Right ventricle myocardium superior (tissue), 1 donor: Measurements from ENCODE around the gene WT1. TPM values are rescaled to one million over a fixed set of nuclear protein-coding genes. Genes with fewer than 3 reads are reported as not detected.

ENCODE experiments used
- ATAC-seq: fragments of 200-7000 bp; cut with Tn5 transposase; one replicate; pipeline ENCODE4 v1.9.1; 2020; ENCODE audit warnings: mild to moderate bottlenecking; ENCODE audit not compliant: poor library complexity
- DNase-seq: peaks from one replicate; pipeline ENCODE4 v3.0.0-alpha.2; 2020
- intact Hi-C: fragments of 100-400 bp; cut with DNase I; formaldehyde crosslinking; loops from one replicate; pipeline ENCODE4 v1.11.2; 2022
- total RNA-seq: library from RNA; stranded (reverse); fragmentation: NEBNext Ultra II Directional; extraction: Animal tissue kit (Norgen Biotek cat#: 25700); gene quantifications from one replicate; pipeline ENCODE4 v1.2.1, GENCODE V29; 2021
- donor health status: DM: no; HTN: yes; CAD: no; lungs with severe emphysema.

Gene WT1
- total RNA-seq, 1 donor from 2014 or later = 2.3 TPM

- DNase-seq = no peak
- ATAC-seq = no peak
- intact Hi-C loops = no loop called here
Measured at GRCh38 chr11:32348502-32348901, 86.8 kb downstream of the WT1 start.

- ATAC-seq = no peak
- DNase-seq = no peak
- intact Hi-C loops = no loop called here
Measured at GRCh38 chr11:32344946-32345345, 90.4 kb downstream of the WT1 start.

GRCh38 chr11:32343325-32344008 lies 91.9 kb downstream of the WT1 start:
- DNase-seq (no peak), ATAC-seq (no peak)
- intact Hi-C loops = no loop called here

- intact Hi-C loops = no loop called here
- ATAC-seq (peak; percentile 96), DNase-seq (no peak)
Measured at GRCh38 chr11:32341620-32342613, 93.4 kb downstream of the WT1 start.

- ATAC-seq (no peak), DNase-seq (no peak)
Measured at GRCh38 chr11:32340181-32340580, 95.2 kb downstream of the WT1 start.

More at GRCh38 chr11:32340181-32340580, 95.2 kb downstream of the WT1 start:
- intact Hi-C loops = no loop called here

Other genes with a start within 250 kb of the WT1 start
- 182 TPM for gene EIF3M, start 148.3 kb upstream of the WT1 start, total RNA-seq